ENCODE results near the gene CYRIA.

CYRIA gene

DNA sequence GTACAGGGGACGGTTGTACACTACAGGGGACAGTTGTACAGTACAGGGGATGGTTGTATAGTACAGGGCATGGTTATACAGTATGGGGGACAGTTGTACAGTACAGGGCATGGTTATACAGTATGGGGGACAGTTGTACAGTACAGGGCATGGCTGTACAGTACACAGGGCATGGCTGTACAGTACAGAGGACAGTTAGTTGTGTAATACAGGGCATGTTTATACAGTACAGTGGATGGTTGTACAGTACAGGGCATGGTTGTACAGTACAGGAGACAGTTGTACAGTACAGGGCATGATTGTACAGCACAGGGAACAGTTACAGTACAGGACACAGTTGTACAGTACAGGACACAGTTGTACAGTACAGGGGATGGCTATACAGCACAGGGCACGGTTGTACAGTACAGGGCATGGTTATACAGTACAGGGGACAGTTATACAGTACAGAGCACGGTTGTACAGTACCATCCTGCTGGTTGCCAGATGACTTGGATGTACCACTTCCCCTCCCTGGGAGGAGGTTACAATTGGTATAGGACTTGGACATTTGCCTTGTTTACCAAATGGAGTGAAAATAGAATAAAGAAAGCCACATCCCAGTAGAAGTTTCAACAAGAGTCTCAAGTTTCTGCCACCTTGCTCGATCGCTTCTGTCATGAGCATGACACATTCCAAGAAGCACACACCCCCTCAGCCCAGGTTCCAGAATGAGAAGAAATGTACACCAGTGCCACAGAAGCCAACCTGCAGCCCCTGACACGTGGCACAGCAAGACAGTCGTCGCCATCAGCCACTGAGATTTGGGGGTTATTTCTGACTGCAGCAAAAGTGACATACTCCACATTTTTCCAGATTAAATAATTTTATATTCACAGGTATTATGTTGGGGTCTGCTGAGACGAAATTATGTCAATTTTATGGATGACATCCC is 16.0 kb downstream of the CYRIA start:
- no peak for DNase-seq

DNA sequence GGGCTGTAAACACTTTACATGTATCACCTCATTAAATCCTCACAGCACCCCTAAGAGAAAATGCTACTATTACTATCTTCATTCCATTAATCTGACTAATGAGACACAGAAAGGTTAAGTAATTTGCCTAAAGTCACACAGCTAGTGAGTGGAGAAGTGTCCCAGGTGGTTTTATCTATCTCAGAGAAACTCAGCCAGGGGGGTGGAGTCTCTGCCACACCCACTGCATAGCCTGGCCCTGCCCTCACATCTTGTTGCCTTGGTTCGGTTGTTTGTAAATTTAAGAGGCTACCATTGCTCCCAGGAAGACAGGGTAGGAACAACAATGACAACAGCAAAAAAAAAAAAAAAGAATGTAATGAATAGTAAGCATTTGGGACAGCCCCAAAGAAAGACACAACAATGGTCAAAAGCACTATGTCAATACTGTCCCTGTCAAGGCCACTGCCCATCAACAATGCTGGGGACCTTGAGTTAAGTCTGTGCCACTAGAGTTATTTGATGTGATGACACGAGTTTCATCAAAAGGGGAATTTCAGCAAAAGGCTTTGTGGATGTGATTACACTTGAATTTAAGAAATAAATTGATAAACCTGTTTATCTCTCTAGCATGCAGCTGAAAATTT is 17.5 kb downstream of the CYRIA start:
- no peak for DNase-seq

DNA sequence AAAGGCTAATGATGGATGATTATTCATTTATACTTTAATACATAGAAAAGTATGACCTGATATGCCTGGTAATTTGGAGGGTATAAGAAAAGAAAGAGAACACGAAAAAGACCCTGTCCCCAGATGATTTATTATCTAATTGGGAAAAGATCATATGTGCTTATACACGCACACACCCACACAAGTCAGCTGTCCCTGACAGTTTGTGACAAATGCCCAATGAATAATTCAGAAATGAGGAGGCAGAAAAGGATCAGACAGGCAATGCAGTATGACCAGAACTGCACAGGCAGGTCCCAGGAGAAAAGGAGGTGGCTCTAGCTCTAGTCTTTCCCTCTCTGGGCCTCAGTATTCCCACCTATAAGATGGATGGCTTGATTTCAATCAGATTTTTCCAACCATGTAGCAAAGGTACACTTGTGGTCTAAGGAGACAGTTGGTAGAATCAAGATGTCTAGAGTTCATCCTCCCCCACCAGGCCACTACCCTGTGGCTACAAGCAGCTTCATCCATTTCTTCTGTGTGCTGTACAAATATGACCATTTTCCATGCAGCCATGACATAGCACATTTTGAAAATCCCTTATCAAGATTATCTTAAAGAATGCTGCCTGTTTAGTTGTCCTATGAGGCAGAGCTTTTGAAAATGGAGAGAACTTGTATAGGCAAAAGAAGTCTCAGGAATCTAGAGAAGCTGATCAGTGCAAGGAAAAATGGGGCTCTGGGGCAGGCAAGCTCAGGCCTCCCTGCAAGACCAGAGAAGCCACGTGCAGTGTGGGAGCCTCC is 19.7 kb downstream of the CYRIA start:
- DNase-seq: no peak

DNA sequence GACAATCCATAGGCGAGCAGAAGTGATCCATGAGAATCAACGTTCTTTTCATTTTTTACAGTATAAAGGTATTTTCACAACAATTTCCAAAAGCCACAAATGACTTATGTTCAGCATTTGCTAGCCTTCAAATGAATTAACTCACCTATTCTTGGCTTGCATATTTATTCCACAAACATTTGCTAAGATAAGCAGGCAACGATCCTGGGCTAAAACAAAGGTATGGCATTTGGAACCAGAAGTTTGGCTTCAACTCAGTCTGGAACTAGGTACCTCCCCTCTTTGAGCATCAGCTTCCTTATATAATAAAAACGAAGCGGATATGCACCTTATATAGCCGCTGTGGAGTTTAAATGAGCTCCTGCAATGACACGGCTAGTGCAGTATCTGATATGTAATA is 20.5 kb downstream of the CYRIA start:
- DNase-seq: no peak

DNA sequence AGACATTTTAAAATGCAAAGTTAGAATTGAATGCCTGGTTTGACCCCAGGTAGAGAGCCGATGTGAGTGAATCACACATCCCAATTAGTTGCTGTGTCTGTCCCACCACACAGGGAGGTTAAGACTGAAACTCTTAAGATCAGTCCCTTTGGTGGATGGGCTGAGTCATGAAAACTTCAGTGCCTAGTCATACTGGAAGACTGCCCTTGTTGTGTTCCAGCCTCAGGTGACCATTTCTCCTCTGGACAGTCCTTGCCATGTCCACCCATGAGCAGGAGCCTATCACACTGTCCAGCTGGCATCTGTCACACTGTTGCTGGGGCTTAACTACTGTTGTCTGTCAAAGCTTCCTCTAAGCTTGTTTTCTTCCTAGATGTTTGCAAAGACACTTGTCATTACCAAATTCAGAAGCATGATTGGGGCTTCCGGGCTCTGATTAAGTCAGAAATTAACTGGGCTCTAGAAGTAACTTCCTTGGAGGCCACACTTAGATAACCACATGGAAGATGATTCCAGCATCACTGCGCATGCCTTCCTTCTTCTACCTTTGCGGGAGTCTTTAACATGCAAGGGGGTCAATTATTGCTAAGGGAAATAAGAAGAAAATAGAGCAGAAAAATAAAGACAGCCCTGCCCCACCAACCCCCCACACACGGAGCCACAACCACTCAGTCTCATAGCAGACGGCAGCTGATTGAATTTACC is 21.3 kb downstream of the CYRIA start:
- DNase-seq: no peak

DNA sequence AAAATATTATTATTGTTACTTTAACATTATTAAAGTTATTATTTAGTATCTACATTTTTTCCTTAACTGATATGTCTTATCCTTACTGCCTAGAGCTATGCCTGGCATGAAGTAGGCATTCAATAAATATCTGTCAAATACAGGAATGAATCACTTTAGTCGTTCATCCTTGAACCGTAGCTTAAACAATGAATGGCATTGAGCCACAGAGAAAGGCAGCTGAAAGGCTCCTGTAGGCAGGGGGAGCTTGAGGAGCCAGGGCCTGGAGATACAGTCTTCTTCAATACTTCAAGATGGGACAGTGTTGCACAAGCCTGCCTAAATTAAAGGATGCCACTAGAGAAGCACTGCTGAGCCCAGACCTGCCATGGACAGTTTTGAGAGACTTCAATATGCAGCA is 22.5 kb downstream of the CYRIA start:
- DNase-seq: no peak

DNA sequence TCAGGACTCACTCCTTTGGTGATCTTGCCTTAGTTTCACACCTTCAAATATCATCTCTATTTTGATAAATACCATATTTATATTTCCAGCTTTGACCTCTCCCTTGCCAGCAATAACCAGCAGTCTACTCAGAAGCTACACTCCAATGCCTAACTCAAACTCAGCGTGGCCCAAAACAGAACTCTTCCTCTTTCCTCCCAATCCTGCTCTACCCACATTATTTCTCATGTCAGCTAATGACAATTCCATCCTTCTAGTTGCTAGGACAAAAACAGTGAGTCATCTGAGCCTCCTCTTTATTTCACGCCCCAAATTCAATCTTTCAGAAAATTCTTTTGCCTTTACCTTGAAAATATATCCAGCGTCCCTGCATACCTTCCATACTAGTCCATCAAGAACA is 23.5 kb downstream of the CYRIA start:
- no peak for DNase-seq

DNA sequence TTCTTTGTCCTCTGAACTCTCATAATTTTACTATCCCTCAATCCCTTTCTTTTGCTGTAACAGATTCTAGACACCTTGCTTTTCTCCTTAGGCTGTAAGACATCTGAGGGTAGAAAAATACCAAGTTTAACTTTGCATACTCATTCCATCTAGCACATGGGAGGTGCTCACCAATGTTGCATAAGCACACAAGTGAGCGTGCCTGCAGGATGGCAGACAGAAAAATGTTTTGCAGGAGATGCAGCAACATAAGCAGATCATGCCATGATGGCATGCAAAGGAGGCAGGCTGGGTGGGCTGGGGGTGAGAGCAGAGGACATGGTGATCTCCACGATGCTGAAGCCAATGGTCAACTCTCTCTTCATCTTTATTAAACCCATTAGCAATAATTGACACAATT is 24.1 kb downstream of the CYRIA start:
- DNase-seq: no peak

DNA sequence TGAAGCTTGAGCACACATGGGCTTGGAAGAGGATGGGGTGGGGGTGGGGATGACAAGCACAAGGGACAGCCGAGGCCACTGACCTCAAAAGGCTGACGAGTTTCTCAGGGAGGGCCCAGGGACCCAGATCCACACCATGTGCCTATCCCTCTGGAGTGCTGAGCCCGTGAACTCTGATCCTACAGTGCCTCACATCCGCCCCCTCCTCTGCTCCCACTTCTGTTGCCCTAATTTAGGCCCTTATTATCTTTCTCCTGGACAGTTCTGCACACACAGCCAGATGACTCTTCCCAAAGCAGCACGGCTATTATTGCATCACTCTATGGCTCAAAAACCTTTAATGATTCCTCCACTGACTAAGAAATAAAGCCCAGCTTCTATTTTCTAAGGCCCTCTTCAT is 24.8 kb downstream of the CYRIA start:
- DNase-seq: no peak

DNA sequence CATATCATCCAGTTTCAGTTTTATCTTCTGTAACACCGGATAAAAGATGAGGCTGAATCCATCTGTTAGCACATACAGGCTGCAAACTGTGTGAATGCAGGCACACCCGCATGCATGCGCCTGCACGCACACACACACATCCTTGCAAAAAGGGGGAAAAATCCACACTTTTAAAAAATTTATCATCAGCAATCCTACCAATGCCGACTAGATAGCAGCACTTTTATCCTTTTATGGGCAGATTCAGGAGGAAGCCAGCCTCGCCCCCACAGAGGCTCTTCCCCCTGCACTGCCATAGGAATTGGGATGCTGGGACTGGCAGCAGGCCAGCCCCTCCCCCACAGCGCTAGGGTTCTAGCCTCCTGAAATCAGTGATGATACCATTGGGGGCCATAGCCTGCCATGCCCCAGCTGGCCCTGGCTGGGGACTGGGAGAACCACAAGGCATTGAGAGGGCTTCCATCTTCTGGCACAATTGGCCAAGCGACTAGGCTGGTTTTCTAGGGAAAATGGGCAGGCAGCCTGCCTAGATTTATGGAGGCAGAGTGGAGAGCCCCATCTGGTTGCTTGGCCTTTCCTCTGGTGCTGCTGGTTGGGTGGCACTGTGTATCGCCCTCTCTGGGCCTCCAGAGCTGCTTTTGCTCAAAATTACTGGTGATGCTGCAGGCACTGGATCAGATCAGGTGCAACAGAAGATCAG is 25.5 kb downstream of the CYRIA start:
- DNase-seq: no peak

DNA sequence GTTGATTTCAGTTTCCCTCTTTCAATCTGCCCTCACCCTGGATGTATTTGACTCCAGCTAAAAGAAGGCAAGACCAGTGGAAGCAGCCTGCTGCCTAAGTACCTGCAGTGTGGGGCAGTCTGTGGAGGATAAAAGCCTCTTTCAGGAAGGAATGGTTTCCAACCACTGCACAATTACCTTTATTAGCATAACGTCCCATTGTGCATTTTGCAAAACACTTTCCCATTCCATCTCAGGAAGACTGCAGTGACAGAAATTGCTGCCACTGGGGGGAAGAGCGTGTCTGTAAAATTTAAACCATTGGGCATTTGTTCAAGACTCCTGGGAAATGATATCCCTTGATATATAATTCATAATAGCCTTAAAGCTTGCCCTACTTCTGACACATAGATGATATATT is 26.2 kb downstream of the CYRIA start:
- DNase-seq: no peak

DNA sequence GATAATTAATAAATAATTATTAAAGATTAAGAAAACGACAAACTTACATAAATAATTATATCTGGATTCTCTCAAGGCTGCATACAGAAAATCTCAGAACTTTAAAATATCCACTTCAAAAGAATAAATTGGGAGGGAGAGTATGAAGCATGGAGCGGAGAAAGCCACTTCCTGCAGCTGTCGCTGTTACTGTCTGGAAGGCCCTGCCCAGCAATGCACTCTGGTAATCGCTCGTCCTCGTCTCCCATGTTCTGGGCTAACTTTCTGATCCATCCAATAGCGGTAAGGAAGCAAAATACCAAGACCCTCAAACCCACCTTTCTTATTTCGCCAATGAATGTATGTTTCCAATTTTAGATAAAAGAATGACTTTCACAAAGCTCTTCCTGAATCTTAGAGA is 26.7 kb downstream of the CYRIA start:
- no peak for DNase-seq

DNA sequence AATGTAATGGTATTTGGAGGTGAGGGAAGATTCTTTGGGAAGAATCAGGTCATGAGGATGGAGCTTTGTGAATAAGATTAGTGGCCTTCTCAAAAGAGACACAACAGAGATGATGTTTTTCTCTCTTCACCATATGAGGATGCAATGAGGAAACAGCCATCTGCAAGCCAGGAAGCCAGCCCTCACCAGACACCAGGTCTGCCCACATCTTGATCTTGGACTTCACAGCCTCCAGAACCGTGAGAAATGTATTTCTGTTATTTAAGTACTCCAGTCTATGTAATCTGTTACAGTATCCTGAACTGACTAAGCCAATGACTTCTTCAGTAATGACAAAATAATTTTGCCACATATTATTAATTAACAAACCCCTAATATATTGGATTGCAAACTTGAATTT is 28.3 kb downstream of the CYRIA start:
- no peak for DNase-seq

DNA sequence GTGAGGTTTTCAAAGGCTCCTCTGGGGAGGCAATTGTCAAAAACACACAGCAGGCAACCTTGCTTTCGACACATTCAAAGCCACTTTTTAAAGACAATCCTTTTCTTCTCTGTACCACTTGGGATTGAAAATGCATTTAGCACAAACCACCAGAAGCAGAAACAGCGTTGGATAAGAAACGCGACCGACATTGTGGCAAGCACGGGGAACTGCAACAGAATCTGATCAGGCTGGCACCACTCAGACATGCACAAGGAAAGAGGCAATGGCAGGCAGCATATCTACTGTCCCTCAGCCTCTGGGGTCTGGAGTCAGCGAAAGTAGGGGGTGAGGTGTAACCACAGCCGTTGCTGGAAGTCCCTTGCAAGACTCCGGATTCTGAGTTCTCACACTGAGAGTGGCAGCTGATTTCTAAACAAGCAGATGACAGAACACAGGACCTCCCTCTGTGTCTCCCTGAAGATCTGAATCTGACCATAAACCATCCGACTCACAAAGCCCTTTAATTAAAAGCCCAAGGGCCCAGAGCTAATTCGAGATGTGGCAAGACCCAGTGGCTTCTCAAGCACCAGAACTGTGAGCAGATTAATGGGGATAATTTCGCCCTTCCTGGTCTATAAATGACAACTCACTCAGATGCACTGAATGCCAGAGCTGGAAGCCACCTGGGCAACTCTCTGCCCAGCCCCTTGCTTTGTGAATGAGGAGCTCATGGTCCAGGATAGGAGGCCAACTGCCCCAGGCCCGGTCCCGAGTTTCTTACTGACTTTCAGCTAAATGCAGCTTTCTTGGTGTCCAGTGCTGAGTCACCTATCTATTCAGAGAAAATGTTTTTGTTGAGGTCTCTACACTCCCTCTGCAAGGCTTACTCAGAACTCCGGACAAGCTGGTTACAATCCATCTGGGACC is 29.6 kb downstream of the CYRIA start:
- no peak for DNase-seq

DNA sequence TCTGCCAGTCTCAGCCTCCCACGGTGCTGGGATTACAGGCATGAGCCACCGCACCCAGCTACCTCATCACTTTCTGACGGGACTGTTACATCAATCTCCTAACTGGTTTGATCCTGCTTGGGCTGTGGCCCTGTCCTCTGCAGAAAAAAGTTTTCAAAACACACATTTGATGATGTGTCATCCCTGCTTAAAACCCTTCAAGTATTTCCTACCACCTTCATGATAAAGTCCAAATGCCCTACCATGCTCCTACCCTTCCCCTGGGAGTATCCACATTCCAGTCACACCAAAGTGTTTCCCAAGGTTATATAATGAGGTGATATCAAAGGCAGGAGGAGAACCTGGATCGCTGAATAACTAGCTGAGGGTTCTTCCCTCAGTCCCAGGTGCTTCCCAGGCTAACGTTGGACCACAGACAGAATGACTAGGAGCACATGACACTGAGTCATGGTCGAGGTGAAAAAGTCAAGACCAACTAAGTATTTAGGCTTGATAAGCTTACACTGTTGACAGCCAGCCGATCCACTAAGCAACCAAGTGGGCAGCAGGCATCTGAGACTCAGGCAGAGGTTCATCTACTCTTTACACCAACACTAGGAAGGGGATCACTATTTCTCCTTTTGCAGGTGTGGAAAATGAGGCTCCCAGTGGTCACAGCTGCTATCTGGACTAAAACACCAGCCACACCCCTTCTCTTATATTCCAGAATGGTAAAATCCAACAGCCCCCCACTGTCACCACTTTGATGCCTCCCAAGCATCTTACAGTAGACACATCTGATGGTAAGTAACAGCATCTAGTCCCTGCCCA is 31.8 kb downstream of the CYRIA start:
- DNase-seq: no peak

DNA sequence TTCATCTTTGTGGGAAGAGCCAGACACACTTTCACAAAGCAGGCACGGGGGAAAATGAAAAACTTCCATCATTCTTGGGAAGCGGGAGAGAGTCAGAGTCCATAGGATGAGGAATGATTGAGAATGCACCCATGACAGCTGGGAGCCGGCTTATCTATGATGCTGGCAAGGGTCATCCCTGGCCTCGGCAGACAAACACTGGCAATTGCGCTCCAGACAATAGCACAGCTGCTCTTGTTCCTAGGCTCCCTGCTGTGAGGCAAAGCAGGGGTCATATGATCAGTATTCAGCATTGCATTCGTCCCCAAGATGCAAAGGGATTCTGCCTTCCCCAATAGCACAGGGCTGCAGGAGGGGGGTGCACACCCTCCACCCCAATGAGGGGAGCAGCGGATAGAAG is 33.0 kb downstream of the CYRIA start:
- DNase-seq: no peak

DNA sequence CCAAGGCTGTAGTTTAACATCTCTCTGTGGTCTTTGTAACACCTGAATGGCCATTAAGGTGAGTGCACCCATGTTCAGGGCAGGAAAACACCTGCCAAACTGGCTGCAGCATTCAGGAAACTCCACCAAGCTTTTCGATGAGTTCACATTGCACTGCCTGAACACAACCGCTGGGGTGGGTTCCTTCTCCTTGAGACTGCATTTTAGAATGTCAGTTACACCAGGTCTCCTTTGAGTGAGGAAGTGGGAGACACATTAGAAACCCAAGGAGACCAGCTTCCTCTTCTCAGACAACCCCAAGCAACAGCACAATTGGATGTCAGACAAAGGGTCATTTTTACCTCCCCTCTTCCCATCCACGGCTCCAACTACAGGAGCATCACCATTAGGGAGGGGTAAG is 35.2 kb downstream of the CYRIA start:
- no peak for DNase-seq

DNA sequence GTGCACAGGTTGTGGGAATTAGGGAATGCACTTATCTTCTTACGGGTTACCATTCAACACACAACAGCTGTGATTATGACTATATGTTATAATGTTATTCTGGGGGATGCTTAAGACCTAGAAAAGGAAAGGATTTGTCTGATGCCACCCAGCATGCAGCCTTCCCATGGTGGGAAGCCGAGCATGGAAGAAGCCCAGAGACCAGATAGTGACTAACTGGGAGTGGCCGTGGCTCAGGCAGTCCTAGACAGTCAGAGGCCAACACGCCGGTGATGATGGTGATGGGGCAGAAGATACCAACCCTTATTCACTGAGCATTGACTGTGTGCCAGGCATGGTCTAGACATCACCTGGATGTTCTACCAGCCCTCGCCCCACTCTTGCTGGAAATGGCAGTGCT is 35.9 kb downstream of the CYRIA start:
- no peak for DNase-seq

DNA sequence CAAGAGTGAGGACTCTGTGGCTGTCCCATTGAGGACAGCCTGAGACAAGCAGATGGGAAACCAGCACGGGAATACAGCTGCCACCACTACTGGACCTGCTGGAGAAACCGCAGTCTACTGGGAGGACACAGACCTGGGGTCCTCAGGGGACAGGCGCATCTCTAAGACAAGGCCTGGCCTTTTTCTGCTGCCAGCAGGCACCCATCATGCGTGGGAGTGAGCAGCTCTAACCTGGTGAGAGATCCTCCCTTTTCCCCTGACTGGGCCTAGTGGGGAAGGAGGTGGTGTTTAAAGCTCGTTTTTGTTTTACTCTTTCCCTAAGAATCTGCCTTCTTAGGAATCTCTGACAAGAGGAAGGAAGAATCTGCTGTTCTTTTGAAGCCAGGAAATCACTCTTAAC is 36.6 kb downstream of the CYRIA start:
- DNase-seq: no peak

DNA sequence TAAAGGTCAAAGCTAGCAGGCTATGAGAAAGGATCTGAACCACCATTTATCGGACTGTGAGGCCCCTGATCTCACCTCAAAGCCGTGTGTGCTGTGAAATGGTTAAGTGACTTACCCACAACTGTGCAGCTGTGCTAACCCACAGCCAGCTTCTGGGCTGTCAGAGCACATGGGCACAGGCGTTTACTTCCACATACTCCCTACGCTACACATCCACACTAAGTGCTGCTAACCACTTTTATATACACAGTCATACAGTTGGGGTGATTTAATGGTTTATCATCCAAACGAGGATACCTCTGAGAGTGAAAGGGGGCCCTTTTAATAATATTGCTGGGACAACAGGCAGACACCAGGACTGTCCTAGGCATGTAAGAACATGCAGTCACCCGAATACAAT is 37.3 kb downstream of the CYRIA start:
- no peak for DNase-seq

All from NCI-H2107 (cell line).